ENCODE data around the gene ABCC1. TPM values are rescaled to one million over a fixed set of nuclear protein-coding genes. Genes with fewer than 3 reads are reported as not detected.

The ABCC1 gene
- polyA plus RNA-seq, 3 donors: 1.4 to 23.6 (median 3.0) TPM

- intact Hi-C loops (cut with micrococcal nuclease): no loop called here
- H3K36me3 ChIP-seq (replicated peaks in 1 of 2; ENCODE audit: control insufficient read depth in 1 of 2, insufficient read depth in 2 of 2, low read length in 2 of 2): peaks cover 22 to 85% of the 10 kb centered on the region in 2 donors
These were observed 214.2 kb downstream of the ABCC1 start for GRCh38 chr16:16163571-16163970.

GRCh38 chr16:16164243-16164642, 214.8 kb downstream of the ABCC1 start:
- TF ChIP-seq CTCF (IDR thresholded peaks at IDR 0.05): no peak
- H3K9ac ChIP-seq (ENCODE audit: insufficient read depth, low read length, poor library complexity, severe bottlenecking): no peak overlapping the region
- no peak overlapping the region for H3K4me3 ChIP-seq (replicated peaks in 1 of 3; ENCODE audit: low read depth in 2 of 3, low read length in 3 of 3)
- WGBS (ENCODE audit: insufficient coverage): no CpG with 5 or more reads among the region's 3 CpGs
- DNase-seq: no peak
- H3K27ac ChIP-seq (ENCODE audit: low read depth in 1 of 2, low read length in 2 of 2): no peak overlapping the region
- Mint-ChIP-seq H3K4me1 (no peaks in the 10 kb centered on the region), H3K27ac (no peak overlapping the region), H3K4me3 (no peak overlapping the region), H3K9me3 (peaks cover 8 to 25% (median 17%) of the 10 kb centered on the region in 7 donors), H3K36me3 (peaks cover 65 to 77% of the 10 kb centered on the region in 2 donors), H3K27me3 (ENCODE audit: low read depth in 3 of 3) (no peaks in the 10 kb centered on the region)
- H2AFZ ChIP-seq (ENCODE audit: insufficient read depth, low read depth, low read length, poor library complexity, severe bottlenecking): no peak overlapping the region
- H3K4me1 ChIP-seq (ENCODE audit: control insufficient read depth in 1 of 2, insufficient read depth in 2 of 2, low read length in 2 of 2): no peaks in the 10 kb centered on the region
- H3K27me3 ChIP-seq (ENCODE audit: control insufficient read depth in 2 of 2, insufficient read depth in 2 of 2, low read length in 2 of 2): no peaks in the 10 kb centered on the region
- intact Hi-C loops (cut with micrococcal nuclease): no loop called here
- peaks cover 22 to 84% of the 10 kb centered on the region in 2 donors for H3K36me3 ChIP-seq (replicated peaks in 1 of 2; ENCODE audit: control insufficient read depth in 1 of 2, insufficient read depth in 2 of 2, low read length in 2 of 2)
- H3K4me2 ChIP-seq (replicated peaks; ENCODE audit: extremely low read depth, low read length, poor library complexity, severe bottlenecking): no peak overlapping the region
- H3K79me2 ChIP-seq (ENCODE audit: insufficient read depth, low read length): no peaks in the 10 kb centered on the region
- peaks cover 7 to 15% of the 10 kb centered on the region in 2 donors for H3K9me3 ChIP-seq (replicated peaks in 1 of 2; ENCODE audit: control insufficient read depth in 1 of 2, insufficient read depth in 1 of 2, low read length in 2 of 2)
- H4K20me1 ChIP-seq (ENCODE audit: insufficient read depth, low read length): no peaks in the 10 kb centered on the region

More at GRCh38 chr16:16163571-16163970, 214.2 kb downstream of the ABCC1 start:
- H3K9ac ChIP-seq (ENCODE audit: insufficient read depth, low read length, poor library complexity, severe bottlenecking): no peak overlapping the region
- no peak overlapping the region for H3K27ac Mint-ChIP-seq
- no peaks in the 10 kb centered on the region for H3K79me2 ChIP-seq (ENCODE audit: insufficient read depth, low read length)
- H2AFZ ChIP-seq (ENCODE audit: insufficient read depth, low read depth, low read length, poor library complexity, severe bottlenecking): no peak overlapping the region
- no peaks in the 10 kb centered on the region for H4K20me1 ChIP-seq (ENCODE audit: insufficient read depth, low read length)
- no peak overlapping the region for H3K4me3 Mint-ChIP-seq
- H3K36me3 Mint-ChIP-seq: peaks cover 66 to 78% of the 10 kb centered on the region in 2 donors
- H3K4me1 ChIP-seq (ENCODE audit: control insufficient read depth in 1 of 2, insufficient read depth in 2 of 2, low read length in 2 of 2): no peaks in the 10 kb centered on the region
- 98% methylated on average over 5 of the region's 5 CpGs for WGBS (ENCODE audit: insufficient coverage)
- no peaks in the 10 kb centered on the region for H3K27me3 Mint-ChIP-seq (ENCODE audit: low read depth in 3 of 3)
- no peaks in the 10 kb centered on the region for H3K27me3 ChIP-seq (ENCODE audit: control insufficient read depth in 2 of 2, insufficient read depth in 2 of 2, low read length in 2 of 2)
- no peak overlapping the region for H3K4me2 ChIP-seq (replicated peaks; ENCODE audit: extremely low read depth, low read length, poor library complexity, severe bottlenecking)
- no peak overlapping the region for H3K27ac ChIP-seq (ENCODE audit: low read depth in 1 of 2, low read length in 2 of 2)
- peaks cover 14 to 18% of the 10 kb centered on the region in 2 donors for H3K9me3 ChIP-seq (replicated peaks in 1 of 2; ENCODE audit: control insufficient read depth in 1 of 2, insufficient read depth in 1 of 2, low read length in 2 of 2)
- no peak for DNase-seq
- no peaks in the 10 kb centered on the region for H3K4me1 Mint-ChIP-seq
- no peak overlapping the region for H3K4me3 ChIP-seq (replicated peaks in 1 of 3; ENCODE audit: low read depth in 2 of 3, low read length in 3 of 3)
- H3K9me3 Mint-ChIP-seq: peaks cover 11 to 32% (median 23%) of the 10 kb centered on the region in 7 donors
- TF ChIP-seq CTCF (IDR thresholded peaks at IDR 0.05): no peak
